ENCODE results near the gene MPZL1.

The MPZL1 gene
- long read RNA-seq, full-length matches to known transcripts, result 124 of 136 reads
- long read RNA-seq, partial matches to known transcripts, result 5 of 136 reads
- long read RNA-seq, other reads (novel, unspliced or antisense), result 7 of 136 reads

- no peaks in the 10 kb centered on the region for H3K27me3 ChIP-seq (ENCODE audit: insufficient read depth, poor library complexity, severe bottlenecking)
- peak within 1 kb of the TSS; percentile 50 for H3K27ac ChIP-seq (replicated peaks)
- TF ChIP-seq CTCF (IDR thresholded peaks at IDR 0.05; ENCODE audit: insufficient read depth, low read length) (no peak), REST (IDR thresholded peaks at IDR 0.05; ENCODE audit: insufficient replicate concordance, low read depth) (no peak), GABPA (IDR thresholded peaks at IDR 0.05; ENCODE audit: low read depth) (no peak), POLR2AphosphoS5 (IDR thresholded peaks at IDR 0.05; ENCODE audit: low read depth) (no peak), SPI1 (IDR thresholded peaks at IDR 0.05; ENCODE audit: borderline replicate concordance, low read depth) (no peak)
- DNase-seq (ENCODE audit: low read depth in 1 of 2, low spot score in 1 of 2), result peak; percentile 84 to 93
- peak within 1 kb of the TSS; percentile 84 for H3K4me3 ChIP-seq (replicated peaks; ENCODE audit: insufficient read depth, low read length)
Measured at GRCh38 chr1:167721617-167722151, at the start of gene MPZL1. TSS of gene MPZL1 (plus strand) at chr1:167721982. CDS start at chr1:167722152, 170 bp downstream.

GRCh38 chr1:167672831-167673230 is 49.0 kb upstream of the MPZL1 start:
- no peak for TF ChIP-seq POLR2AphosphoS5 (IDR thresholded peaks at IDR 0.05; ENCODE audit: low read depth)
- no peak for TF ChIP-seq SPI1 (IDR thresholded peaks at IDR 0.05; ENCODE audit: borderline replicate concordance, low read depth)
- no peak for TF ChIP-seq REST (IDR thresholded peaks at IDR 0.05; ENCODE audit: insufficient replicate concordance, low read depth)
- no peak for TF ChIP-seq GABPA (IDR thresholded peaks at IDR 0.05; ENCODE audit: low read depth)

GRCh38 chr1:167673265-167673664 is 48.5 kb upstream of the MPZL1 start:
- peak in 1 of 2 experiments; percentile 36 for DNase-seq (ENCODE audit: low read depth in 1 of 2, low spot score in 1 of 2)
- Histone ChIP-seq H3K4me3 (replicated peaks; ENCODE audit: insufficient read depth, low read length) (no peak overlapping the region), H3K27ac (replicated peaks) (no peak overlapping the region), H3K27me3 (ENCODE audit: insufficient read depth, poor library complexity, severe bottlenecking) (no peaks in the 10 kb centered on the region)
- TF ChIP-seq GABPA (IDR thresholded peaks at IDR 0.05; ENCODE audit: low read depth), result no peak
- no peak for TF ChIP-seq SPI1 (IDR thresholded peaks at IDR 0.05; ENCODE audit: borderline replicate concordance, low read depth)
- TF ChIP-seq REST (IDR thresholded peaks at IDR 0.05; ENCODE audit: insufficient replicate concordance, low read depth), result no peak
- TF ChIP-seq POLR2AphosphoS5 (IDR thresholded peaks at IDR 0.05; ENCODE audit: low read depth), result no peak
- TF ChIP-seq CTCF (IDR thresholded peaks at IDR 0.05; ENCODE audit: insufficient read depth, low read length), result no peak

More at GRCh38 chr1:167672831-167673230, 49.0 kb upstream of the MPZL1 start:
- no peak overlapping the region for H3K27ac ChIP-seq (replicated peaks)
- DNase-seq (ENCODE audit: low read depth in 1 of 2, low spot score in 1 of 2), result no peak
- no peaks in the 10 kb centered on the region for H3K27me3 ChIP-seq (ENCODE audit: insufficient read depth, poor library complexity, severe bottlenecking)
- no peak overlapping the region for H3K4me3 ChIP-seq (replicated peaks; ENCODE audit: insufficient read depth, low read length)

Measured in HL-60 (cell line).